ENCODE results near the gene NEB.
A peak's percentile ranks its signal among the peaks of the same experiment; 100 is the strongest.

NEB gene

DNA sequence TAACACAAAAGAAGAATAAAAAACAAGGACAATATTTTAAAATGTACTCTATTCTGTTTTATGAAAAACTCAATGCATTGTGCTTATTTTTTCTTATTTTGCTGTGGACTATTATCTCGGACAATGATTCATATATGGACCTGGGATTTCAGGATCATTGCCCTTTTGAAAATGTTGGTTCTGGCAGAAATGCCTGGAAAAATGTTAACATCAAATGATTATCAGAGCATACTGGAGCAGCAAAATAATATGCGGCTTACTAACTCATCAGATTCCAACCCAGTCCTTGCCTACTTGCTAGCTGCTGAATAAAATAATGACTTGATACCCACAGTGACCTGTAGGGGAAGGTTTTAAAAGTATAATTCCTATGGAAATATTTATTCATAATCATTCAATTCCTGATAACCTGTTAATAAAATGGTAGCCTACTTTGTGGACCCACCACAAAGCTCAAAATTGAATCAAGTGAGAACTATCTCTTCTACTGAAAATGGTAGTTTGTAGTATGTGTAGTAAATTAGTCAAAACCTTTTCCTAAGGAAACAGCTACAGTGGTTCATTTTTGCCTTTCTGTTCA lies 117.4 kb downstream of the NEB start:
- no peak for TF ChIP-seq USF1 (IDR thresholded peaks at IDR 0.05)
- TF ChIP-seq YY1 (IDR thresholded peaks at IDR 0.05; ENCODE audit: low read depth): no peak
- no peak for TF ChIP-seq TCF12 (IDR thresholded peaks at IDR 0.05; ENCODE audit: low read depth)
- no peak for TF ChIP-seq ZBTB7A (IDR thresholded peaks at IDR 0.05; ENCODE audit: low read depth)
- no peak for TF ChIP-seq CEBPB (IDR thresholded peaks at IDR 0.05)
- no peak for TF ChIP-seq REST (IDR thresholded peaks at IDR 0.05; ENCODE audit: low read depth)
- no peak for TF ChIP-seq EGR1 (IDR thresholded peaks at IDR 0.05)
- no peak for TF ChIP-seq NFIC (IDR thresholded peaks at IDR 0.05)

- TF ChIP-seq EGR1 (IDR thresholded peaks at IDR 0.05) (no peak), CEBPB (IDR thresholded peaks at IDR 0.05) (no peak), RAD21 (IDR thresholded peaks at IDR 0.05; ENCODE audit: low read depth) (peak; percentile 33), USF1 (IDR thresholded peaks at IDR 0.05) (no peak), TEAD4 (IDR thresholded peaks at IDR 0.05) (no peak), YY1 (IDR thresholded peaks at IDR 0.05; ENCODE audit: low read depth) (no peak), TAF1 (IDR thresholded peaks at IDR 0.05; ENCODE audit: low read depth) (no peak)
These were observed 119.5 kb downstream of the NEB start for GRCh38 chr2:151614606-151615306.

- no peak for TF ChIP-seq FOXM1 (IDR thresholded peaks at IDR 0.05; ENCODE audit: borderline replicate concordance, low read depth)
- no peak for TF ChIP-seq TAF1 (IDR thresholded peaks at IDR 0.05; ENCODE audit: low read depth)
- no peak for TF ChIP-seq REST (IDR thresholded peaks at IDR 0.05; ENCODE audit: low read depth)
- TF ChIP-seq YY1 (IDR thresholded peaks at IDR 0.05; ENCODE audit: low read depth): no peak
- TF ChIP-seq EP300 (IDR thresholded peaks at IDR 0.05; ENCODE audit: borderline replicate concordance): no peak
- no peak for TF ChIP-seq NFIC (IDR thresholded peaks at IDR 0.05)
- TF ChIP-seq MAX (IDR thresholded peaks at IDR 0.05): no peak
- no peak for TF ChIP-seq TCF12 (IDR thresholded peaks at IDR 0.05; ENCODE audit: low read depth)
- no peak for TF ChIP-seq TEAD4 (IDR thresholded peaks at IDR 0.05)
- TF ChIP-seq CREB1 (IDR thresholded peaks at IDR 0.05; ENCODE audit: low read depth): no peak
- no peak for TF ChIP-seq RAD21 (IDR thresholded peaks at IDR 0.05; ENCODE audit: low read depth)
- no peak for TF ChIP-seq ZBTB7A (IDR thresholded peaks at IDR 0.05; ENCODE audit: low read depth)
- TF ChIP-seq CEBPB (IDR thresholded peaks at IDR 0.05): no peak
- no peak for TF ChIP-seq USF1 (IDR thresholded peaks at IDR 0.05)
- TF ChIP-seq EGR1 (IDR thresholded peaks at IDR 0.05): no peak
These were observed 120.1 kb downstream of the NEB start for GRCh38 chr2:151614159-151614558.

- TF ChIP-seq EGR1 (IDR thresholded peaks at IDR 0.05) (no peak), YY1 (IDR thresholded peaks at IDR 0.05; ENCODE audit: low read depth) (no peak), FOXM1 (IDR thresholded peaks at IDR 0.05; ENCODE audit: borderline replicate concordance, low read depth) (no peak), REST (IDR thresholded peaks at IDR 0.05; ENCODE audit: low read depth) (no peak), CREB1 (IDR thresholded peaks at IDR 0.05; ENCODE audit: low read depth) (no peak), EP300 (IDR thresholded peaks at IDR 0.05; ENCODE audit: borderline replicate concordance) (no peak), MAX (IDR thresholded peaks at IDR 0.05) (no peak), USF1 (IDR thresholded peaks at IDR 0.05) (no peak), RAD21 (IDR thresholded peaks at IDR 0.05; ENCODE audit: low read depth) (no peak), NFIC (IDR thresholded peaks at IDR 0.05) (no peak), TEAD4 (IDR thresholded peaks at IDR 0.05) (no peak), ZBTB7A (IDR thresholded peaks at IDR 0.05; ENCODE audit: low read depth) (no peak), TCF12 (IDR thresholded peaks at IDR 0.05; ENCODE audit: low read depth) (no peak), CEBPB (IDR thresholded peaks at IDR 0.05) (no peak), TAF1 (IDR thresholded peaks at IDR 0.05; ENCODE audit: low read depth) (no peak)
These were observed 122.9 kb downstream of the NEB start for GRCh38 chr2:151611351-151611750.

All from Ishikawa (cell line).